Measurements from ENCODE around the gene ARHGAP15.

DNA sequence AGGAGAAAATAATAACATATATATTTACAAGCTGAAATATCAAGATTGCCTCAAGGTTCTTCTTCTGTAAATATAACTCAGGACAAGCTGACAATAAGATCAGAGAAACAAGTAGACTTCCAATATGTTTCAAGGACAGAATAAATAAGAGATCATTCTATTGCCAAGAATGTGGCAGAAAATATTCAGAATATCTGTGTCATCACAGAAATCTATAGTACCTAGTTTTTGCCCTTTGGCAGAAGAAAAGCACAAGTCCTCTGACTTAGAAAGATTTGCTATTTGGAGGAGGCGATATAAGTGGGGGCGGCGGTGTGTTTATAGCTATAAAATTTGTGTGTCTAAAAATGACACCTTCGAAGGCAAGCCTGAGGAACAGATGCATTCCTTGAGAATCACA, 34.3 kb downstream of the ARHGAP15 start:
- TF ChIP-seq, protein P1, sequence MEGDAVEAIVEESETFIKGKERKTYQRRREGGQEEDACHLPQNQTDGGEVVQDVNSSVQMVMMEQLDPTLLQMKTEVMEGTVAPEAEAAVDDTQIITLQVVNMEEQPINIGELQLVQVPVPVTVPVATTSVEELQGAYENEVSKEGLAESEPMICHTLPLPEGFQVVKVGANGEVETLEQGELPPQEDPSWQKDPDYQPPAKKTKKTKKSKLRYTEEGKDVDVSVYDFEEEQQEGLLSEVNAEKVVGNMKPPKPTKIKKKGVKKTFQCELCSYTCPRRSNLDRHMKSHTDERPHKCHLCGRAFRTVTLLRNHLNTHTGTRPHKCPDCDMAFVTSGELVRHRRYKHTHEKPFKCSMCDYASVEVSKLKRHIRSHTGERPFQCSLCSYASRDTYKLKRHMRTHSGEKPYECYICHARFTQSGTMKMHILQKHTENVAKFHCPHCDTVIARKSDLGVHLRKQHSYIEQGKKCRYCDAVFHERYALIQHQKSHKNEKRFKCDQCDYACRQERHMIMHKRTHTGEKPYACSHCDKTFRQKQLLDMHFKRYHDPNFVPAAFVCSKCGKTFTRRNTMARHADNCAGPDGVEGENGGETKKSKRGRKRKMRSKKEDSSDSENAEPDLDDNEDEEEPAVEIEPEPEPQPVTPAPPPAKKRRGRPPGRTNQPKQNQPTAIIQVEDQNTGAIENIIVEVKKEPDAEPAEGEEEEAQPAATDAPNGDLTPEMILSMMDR (IDR thresholded peaks at IDR 0.05), result no peak
- TF ChIP-seq EP300 (IDR thresholded peaks at IDR 0.05) (no peak), POLR2A (IDR thresholded peaks at IDR 0.05) (no peak)
